GM23248 (cell line): ENCODE measurements around the gene INHBB. TPM values are rescaled to one million over a fixed set of nuclear protein-coding genes. Genes with fewer than 3 reads are reported as not detected.

Source experiments
- DNase-seq: peaks from one replicate; pipeline ENCODE4 v3.0.0-alpha.2; 2015
- H2AFZ ChIP-seq: fragments of 200-600 bp; sonication (generic); 2 replicates; pipeline ENCODE4 v1.6.1; 2016; ENCODE audit warnings: antibody characterized with exemption
- H3F3A ChIP-seq: fragments of 200-600 bp; sonication (generic); 2 replicates; pipeline ENCODE4 v1.6.1; 2016; ENCODE audit warnings: mild to moderate bottlenecking, antibody characterized with exemption, mixed run types; ENCODE audit not compliant: insufficient read depth
- H3K27ac ChIP-seq: fragments of 200-600 bp; sonication (generic); 2 replicates; pipeline ENCODE4 v1.5.1; 2016; ENCODE audit warnings: mild to moderate bottlenecking
- H3K27me3 ChIP-seq: fragments of 200-600 bp; sonication (generic); replicated peaks from 2 replicates; pipeline ENCODE4 v1.6.1; 2016; ENCODE audit warnings: mild to moderate bottlenecking; ENCODE audit not compliant: insufficient read depth
- H3K36me3 ChIP-seq: fragments of 200-600 bp; sonication (generic); 2 replicates; pipeline ENCODE4 v1.6.1; 2016; ENCODE audit warnings: low read depth, mild to moderate bottlenecking
- H3K4me1 ChIP-seq: fragments of 200-600 bp; sonication (generic); 2 replicates; pipeline ENCODE4 v1.6.1; 2016; ENCODE audit warnings: mild to moderate bottlenecking; ENCODE audit not compliant: insufficient read depth
- H3K4me2 ChIP-seq: fragments of 200-600 bp; sonication (generic); one replicate; pipeline ENCODE4 v1.6.1; 2016; ENCODE audit warnings: mild to moderate bottlenecking; ENCODE audit not compliant: unreplicated experiment
- H3K4me3 ChIP-seq: fragments of 200-600 bp; sonication (generic); 2 replicates; pipeline ENCODE4 v1.5.1; 2016; ENCODE audit warnings: mild to moderate bottlenecking
- H3K79me2 ChIP-seq: fragments of 200-600 bp; sonication (generic); 2 replicates; pipeline ENCODE4 v1.6.1; 2016; ENCODE audit warnings: mild to moderate bottlenecking; ENCODE audit not compliant: insufficient read depth
- H3K9ac ChIP-seq: fragments of 200-600 bp; sonication (generic); 2 replicates; pipeline ENCODE4 v1.6.1; 2016; ENCODE audit warnings: mild to moderate bottlenecking
- H3K9me2 ChIP-seq: fragments of 200-600 bp; sonication (generic); 2 replicates; pipeline ENCODE4 v1.6.1; 2016; ENCODE audit warnings: mixed run types, mild to moderate bottlenecking, moderate library complexity; ENCODE audit not compliant: insufficient read depth
- H3K9me3 ChIP-seq: fragments of 200-600 bp; sonication (generic); one replicate; pipeline ENCODE4 v1.6.1; 2017; ENCODE audit warnings: low read depth
- H4K20me1 ChIP-seq: fragments of 200-600 bp; sonication (generic); 2 replicates; pipeline ENCODE4 v1.6.0; 2016; ENCODE audit not compliant: insufficient read depth
- EZH2 ChIP-seq: fragments of 200-600 bp; sonication (generic); IDR thresholded peaks from 2 replicates; pipeline ENCODE4 v1.6.1; 2018; ENCODE audit warnings: antibody characterized with exemption, mild to moderate bottlenecking; ENCODE audit not compliant: insufficient read depth, poor library complexity, severe bottlenecking
- EZH2phosphoT487 ChIP-seq: fragments of 200-600 bp; sonication (generic); IDR thresholded peaks from 2 replicates; pipeline ENCODE4 v1.6.1; 2018; ENCODE audit warnings: antibody characterized with exemption, moderate library complexity, mild to moderate bottlenecking, low read depth; ENCODE audit not compliant: insufficient read depth
- WGBS, 2 experiments: methylation state at CpG; one replicate each; pipeline ENCODE4 v1.1.6; 2015 to 2017; ENCODE audit warnings: low lambda C conversion rate in 2 of 2, low coverage in 1 of 2; ENCODE audit errors: missing lambda C conversion rate in 2 of 2; 5-methylcytosine and 5-hydroxymethylcytosine counted together
- in situ Hi-C: fragments of 300-500 bp; cut with MboI; formaldehyde crosslinking; loops from 2 replicates; pipeline ENCODE4 v1.15.0; 2020
- polyA plus RNA-seq: library from polyadenylated mRNA; unstranded; fragments of >200 nt; fragmentation: Nextera tagmentation; extraction: Ambion mirVana; gene quantifications from 2 replicates; pipeline ENCODE4 v1.2.1, GENCODE V29; 2016
- total RNA-seq: library from RNA; depleted of rRNA; stranded (reverse); fragments of >200 nt; shearing (Covaris generic); gene quantifications from 2 replicates; pipeline ENCODE4 v1.2.3, GENCODE V29; 2014

INHBB gene
- total and polyA plus RNA-seq, 2 experiments from 2014 or later = 0.49 to 5.6 TPM

DNA sequence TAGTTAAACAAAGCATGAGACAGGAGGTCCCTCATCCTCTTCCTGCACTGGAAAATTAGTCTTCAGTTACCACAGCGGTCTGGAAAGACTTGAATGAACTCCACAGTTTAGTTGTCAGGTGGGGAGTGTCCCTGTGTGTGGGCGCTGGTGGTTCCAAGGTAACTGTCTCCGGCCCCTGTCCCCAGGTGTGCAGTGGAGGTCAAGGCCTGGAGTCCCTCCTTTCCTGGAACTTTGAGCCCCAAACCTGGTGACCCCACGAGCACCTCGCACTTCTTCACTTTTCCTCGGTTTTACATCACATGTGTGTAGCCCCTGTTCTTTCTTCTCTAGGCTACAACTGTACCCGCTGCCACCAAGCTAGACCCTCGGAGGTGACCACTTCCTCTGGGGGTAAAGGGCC, 28.0 kb upstream of the INHBB start:
- no peaks in the 10 kb centered on the region for H3K36me3 ChIP-seq
- no peak overlapping the region for H3K4me2 ChIP-seq
- no peaks in the 10 kb centered on the region for H3K79me2 ChIP-seq
- no peak overlapping the region for H3K9ac ChIP-seq
- no peak overlapping the region for H2AFZ ChIP-seq
- H3K4me1 ChIP-seq = peaks cover 1% of the 10 kb centered on the region; the same call in 1 of the 2 replicates
- 93 to 96% methylated on average over 8 of the region's 8 CpGs for WGBS, 2 experiments
- no peaks in the 10 kb centered on the region for H3K27me3 ChIP-seq
- H3K27ac ChIP-seq = no peak overlapping the region
- H4K20me1 ChIP-seq = no peaks in the 10 kb centered on the region
- in situ Hi-C loops = no loop called here
- H3K9me2 ChIP-seq = no peaks in the 10 kb centered on the region
- no peaks in the 10 kb centered on the region for H3F3A ChIP-seq
- no peak for DNase-seq
- H3K4me3 ChIP-seq = no peak overlapping the region
- TF ChIP-seq EZH2 (no peak), EZH2phosphoT487 (no peak)
- no peaks in the 10 kb centered on the region for H3K9me3 ChIP-seq

DNA sequence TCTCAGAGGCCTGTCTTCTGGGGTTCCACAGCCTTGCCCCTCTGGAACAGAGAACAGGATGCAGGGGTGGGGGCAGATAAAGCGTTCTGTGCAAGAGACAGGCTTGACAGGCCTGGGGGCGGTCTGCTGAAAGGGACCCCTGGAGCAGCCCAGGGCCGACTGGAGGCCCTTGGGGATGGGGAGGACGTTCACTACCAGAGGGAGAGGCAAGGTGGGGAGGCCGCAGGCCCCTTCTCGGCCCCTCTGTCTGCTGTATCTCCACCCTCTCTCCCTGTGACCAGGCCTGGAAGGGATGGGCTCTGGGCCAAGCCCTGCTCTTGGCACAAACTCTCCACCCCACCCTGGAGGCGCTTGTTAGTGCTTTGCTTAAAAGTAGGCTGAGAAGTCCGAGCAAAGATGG, 27.3 kb upstream of the INHBB start:
- H3F3A ChIP-seq = no peaks in the 10 kb centered on the region
- no peaks in the 10 kb centered on the region for H3K27me3 ChIP-seq
- no peak overlapping the region for H3K4me2 ChIP-seq
- peaks cover 8% of the 10 kb centered on the region; the same call in 1 of the 2 replicates for H3K4me1 ChIP-seq
- H3K9ac ChIP-seq = no peak overlapping the region
- H3K9me3 ChIP-seq = no peaks in the 10 kb centered on the region
- 52% methylated on average over 7 to 8 of the region's 8 CpGs for WGBS, 2 experiments
- H2AFZ ChIP-seq = no peak overlapping the region
- DNase-seq = peak; percentile 26
- TF ChIP-seq EZH2phosphoT487 (no peak), EZH2 (no peak)
- H3K4me3 ChIP-seq = no peak overlapping the region
- H3K9me2 ChIP-seq = no peaks in the 10 kb centered on the region
- in situ Hi-C loops = no loop called here
- no peaks in the 10 kb centered on the region for H4K20me1 ChIP-seq
- H3K79me2 ChIP-seq = no peaks in the 10 kb centered on the region
- no peaks in the 10 kb centered on the region for H3K36me3 ChIP-seq
- no peak overlapping the region for H3K27ac ChIP-seq

DNA sequence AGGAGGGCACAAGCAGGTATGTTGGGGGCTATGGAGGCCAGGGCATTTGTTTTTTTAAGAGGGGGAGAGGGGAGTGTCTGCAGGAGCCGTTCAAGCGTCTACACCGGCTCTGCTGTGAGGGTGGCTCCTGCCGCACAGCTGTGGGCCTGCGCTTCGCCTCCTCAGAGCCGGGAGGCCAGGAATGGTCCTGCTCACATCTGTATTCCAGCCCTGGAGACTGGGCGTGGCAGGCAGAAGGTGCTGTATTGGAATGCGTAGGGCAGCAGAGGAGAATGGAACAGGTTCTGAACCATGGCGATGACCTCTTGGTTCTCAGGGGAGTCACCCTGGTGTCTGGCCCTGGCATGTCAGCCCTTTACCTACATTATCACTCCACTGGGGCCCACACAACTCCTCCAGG, 26.8 kb upstream of the INHBB start:
- no peaks in the 10 kb centered on the region for H3K9me3 ChIP-seq
- no peak overlapping the region for H3K4me3 ChIP-seq
- no peak for DNase-seq
- peaks cover 9% of the 10 kb centered on the region; the same call in 1 of the 2 replicates for H3K4me1 ChIP-seq
- H2AFZ ChIP-seq = no peak overlapping the region
- H3K27ac ChIP-seq = no peak overlapping the region
- H3K27me3 ChIP-seq = no peaks in the 10 kb centered on the region
- no peaks in the 10 kb centered on the region for H3K79me2 ChIP-seq
- H3K36me3 ChIP-seq = no peaks in the 10 kb centered on the region
- no peaks in the 10 kb centered on the region for H4K20me1 ChIP-seq
- WGBS, 2 experiments = 68 to 69% methylated on average over 10 of the region's 10 CpGs
- TF ChIP-seq EZH2 = no peak
- TF ChIP-seq EZH2phosphoT487 = no peak
- H3K4me2 ChIP-seq = no peak overlapping the region
- H3K9ac ChIP-seq = no peak overlapping the region
- in situ Hi-C loops = no loop called here
- no peaks in the 10 kb centered on the region for H3K9me2 ChIP-seq
- H3F3A ChIP-seq = no peaks in the 10 kb centered on the region

DNA sequence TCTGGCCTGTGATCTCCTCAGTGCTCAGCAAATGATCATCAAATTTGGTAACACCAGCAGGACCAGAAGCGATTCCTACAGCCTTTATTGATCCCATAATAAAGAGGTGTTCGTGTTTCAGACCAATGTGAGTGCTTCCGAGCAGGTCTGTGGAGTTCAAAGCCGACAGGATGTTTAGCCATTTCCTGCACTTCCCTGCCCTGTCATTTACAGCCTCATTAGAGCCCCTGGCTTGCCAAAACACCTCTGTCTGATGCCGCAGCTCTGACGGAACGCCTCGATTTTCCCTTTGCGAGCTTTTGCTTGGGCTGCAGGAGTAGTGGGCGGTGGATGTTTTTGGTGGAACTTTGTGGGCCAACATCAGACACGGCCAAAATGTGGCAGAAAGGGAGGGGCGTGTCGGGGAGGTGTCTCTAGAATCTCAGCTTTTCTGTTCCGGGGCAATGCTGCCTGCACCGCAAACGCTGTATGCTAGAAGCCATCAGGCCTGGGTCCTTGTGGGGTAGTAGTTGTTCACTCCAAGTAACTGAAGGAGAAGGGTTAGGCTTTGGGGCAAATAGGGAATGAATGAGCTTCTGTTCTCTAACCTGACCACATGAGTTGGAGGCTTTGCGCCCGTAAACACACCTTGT, 26.1 kb upstream of the INHBB start:
- in situ Hi-C loops = no loop called here
- 85 to 89% methylated on average over 18 of the region's 18 CpGs for WGBS, 2 experiments
- H3K9me2 ChIP-seq = no peaks in the 10 kb centered on the region

More for the DNA sequence above, 26.1 kb upstream of the INHBB start:
- DNase-seq = no peak
- Histone ChIP-seq H3K4me1 (peaks cover 9% of the 10 kb centered on the region; the same call in 1 of the 2 replicates), H3K27me3 (no peaks in the 10 kb centered on the region), H3F3A (no peaks in the 10 kb centered on the region), H2AFZ (no peak overlapping the region), H3K9me3 (no peaks in the 10 kb centered on the region), H4K20me1 (no peaks in the 10 kb centered on the region), H3K27ac (no peak overlapping the region), H3K36me3 (no peaks in the 10 kb centered on the region), H3K4me2 (no peak overlapping the region), H3K9ac (no peak overlapping the region), H3K4me3 (no peak overlapping the region), H3K79me2 (no peaks in the 10 kb centered on the region)
- no peak for TF ChIP-seq EZH2phosphoT487
- no peak for TF ChIP-seq EZH2
